Fibroblast of villous mesenchyme (primary cell): Measurements from ENCODE around the gene SUPV3L1. TPM values are rescaled to one million over a fixed set of nuclear protein-coding genes. Genes with fewer than 3 reads are reported as not detected.
A peak's percentile ranks its signal among the peaks of the same experiment; 100 is the strongest.

Source experiments
- DNase-seq: peaks from one replicate; pipeline ENCODE4 v3.0.0-alpha.2; 2010; ENCODE audit warnings: low read depth
- H3K4me3 ChIP-seq: 2 replicates; pipeline ENCODE4 v1.5.1; 2011; ENCODE audit warnings: low read depth, mild to moderate bottlenecking, low read length
- CTCF ChIP-seq: IDR thresholded peaks from 2 replicates; pipeline ENCODE4 v1.5.1; 2012; ENCODE audit warnings: low read depth, mild to moderate bottlenecking, low read length; ENCODE audit not compliant: insufficient read depth
- total RNA-seq: library from RNA; depleted of rRNA; stranded (reverse); fragments of >200 nt; gene quantifications from 2 replicates; pipeline ENCODE4 v1.2.3, GENCODE V29; 2012

SUPV3L1 gene
- total RNA-seq, 1 donor: 28.5 TPM

GRCh38 chr10:69213591-69214311, 33.7 kb downstream of the SUPV3L1 start:
- TF ChIP-seq CTCF: no peak
- no peak overlapping the region for H3K4me3 ChIP-seq
- DNase-seq: no peak

- TF ChIP-seq CTCF: no peak
- DNase-seq: no peak
- no peak overlapping the region for H3K4me3 ChIP-seq
Observed at GRCh38 chr10:69214666-69215131, 34.7 kb downstream of the SUPV3L1 start.

- no peak overlapping the region for H3K4me3 ChIP-seq
- TF ChIP-seq CTCF: no peak
- peak; percentile 24 for DNase-seq
Observed at GRCh38 chr10:69215405-69216171, 35.6 kb downstream of the SUPV3L1 start.

GRCh38 chr10:69216577-69217118, 36.6 kb downstream of the SUPV3L1 start:
- TF ChIP-seq CTCF: no peak
- no peak overlapping the region for H3K4me3 ChIP-seq
- no peak for DNase-seq

- no peak for TF ChIP-seq CTCF
- no peak overlapping the region for H3K4me3 ChIP-seq
- peak; percentile 93 for DNase-seq
Observed at GRCh38 chr10:69217119-69217754, 37.2 kb downstream of the SUPV3L1 start.

- H3K4me3 ChIP-seq: no peak overlapping the region
- no peak for TF ChIP-seq CTCF
- no peak for DNase-seq
Observed at GRCh38 chr10:69218831-69219230, 38.8 kb downstream of the SUPV3L1 start.
